CD4-positive, alpha-beta T cell treated with Interleukin-2 at 100 ng/mL for 4 hours (primary cell): ENCODE measurements around the gene MSL3B.

ENCODE experiments used
- DNase-seq: peaks from one replicate; pipeline ENCODE4 v3.0.0-alpha.2; 2020; ENCODE audit warnings: low spot score

Gene MSL3B

DNA sequence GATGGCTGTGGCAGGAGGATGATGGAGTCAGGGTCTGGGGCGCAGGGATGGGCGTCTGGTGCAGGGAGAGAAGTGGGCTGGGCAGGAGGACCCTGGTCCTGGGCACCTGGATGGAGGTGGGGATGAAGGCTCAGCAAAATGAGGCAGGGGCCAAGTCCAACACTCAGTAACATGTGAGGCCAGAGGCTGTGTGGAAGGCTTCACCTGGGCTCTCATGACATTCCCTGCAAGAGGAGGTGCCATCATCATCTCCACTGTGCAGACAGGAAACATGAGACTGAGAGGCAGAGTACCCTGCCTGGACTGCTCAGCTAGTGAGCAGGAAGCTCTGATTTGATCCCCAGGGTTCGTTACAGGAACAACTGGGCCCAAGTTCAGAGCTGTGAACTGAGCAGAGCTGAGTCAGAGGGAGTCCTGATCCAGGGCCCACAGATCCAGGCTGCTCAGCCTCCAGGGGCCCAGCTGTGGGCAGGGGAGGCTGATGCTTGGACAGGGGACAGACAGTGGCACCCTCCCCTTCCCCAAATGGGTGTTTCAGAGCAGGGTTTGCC lies 50.8 kb downstream of the MSL3B start:
- DNase-seq: no peak

GRCh38 chr2:233816771-233817170 lies 51.4 kb downstream of the MSL3B start:
- no peak for DNase-seq

GRCh38 chr2:233816334-233816733 lies 51.9 kb downstream of the MSL3B start:
- DNase-seq: no peak

- DNase-seq: no peak
These were observed 52.3 kb downstream of the MSL3B start for GRCh38 chr2:233815861-233816260.
